Hepatocyte (in vitro differentiated cells): ENCODE results near the gene LYZ. TPM values are rescaled to one million over a fixed set of nuclear protein-coding genes. Genes with fewer than 3 reads are reported as not detected.

Experiments used
- DNase-seq: peaks from one replicate; pipeline ENCODE4 v3.0.0-alpha.2; 2016; ENCODE audit warnings: low spot score
- H2AFZ ChIP-seq: fragments of 200-600 bp; sonication (generic); 2 replicates; pipeline ENCODE4 v1.6.0; 2016; ENCODE audit warnings: antibody characterized with exemption, mild to moderate bottlenecking
- H3K27ac ChIP-seq: fragments of 200-600 bp; sonication (generic); 2 replicates; pipeline ENCODE4 v1.5.1; 2016; ENCODE audit warnings: mild to moderate bottlenecking
- H3K27me3 ChIP-seq: fragments of 200-600 bp; sonication (generic); 2 replicates; pipeline ENCODE4 v1.6.1; 2016
- H3K36me3 ChIP-seq: fragments of 200-600 bp; sonication (generic); replicated peaks from 2 replicates; pipeline ENCODE4 v1.5.1; 2016; ENCODE audit warnings: low read depth; ENCODE audit not compliant: insufficient read depth
- H3K4me1 ChIP-seq: fragments of 200-600 bp; sonication (generic); 2 replicates; pipeline ENCODE4 v1.5.1; 2016; ENCODE audit warnings: mild to moderate bottlenecking, moderate library complexity; ENCODE audit not compliant: insufficient read depth
- H3K4me2 ChIP-seq: fragments of 200-600 bp; sonication (generic); 2 replicates; pipeline ENCODE4 v1.6.0; 2016
- H3K4me3 ChIP-seq: fragments of 200-600 bp; sonication (generic); 2 replicates; pipeline ENCODE4 v1.5.1; 2016; ENCODE audit warnings: mild to moderate bottlenecking
- H3K79me2 ChIP-seq: fragments of 200-600 bp; sonication (generic); 2 replicates; pipeline ENCODE4 v1.6.0; 2017; ENCODE audit warnings: mild to moderate bottlenecking
- H3K9me2 ChIP-seq: fragments of 200-600 bp; sonication (generic); replicated peaks from 2 replicates; pipeline ENCODE4 v1.6.0; 2017; ENCODE audit warnings: mild to moderate bottlenecking; ENCODE audit not compliant: insufficient read depth
- H3K9me3 ChIP-seq: fragments of 200-600 bp; sonication (generic); 2 replicates; pipeline ENCODE4 v1.5.1; 2016; ENCODE audit warnings: low read depth, mild to moderate bottlenecking
- H4K20me1 ChIP-seq: fragments of 200-600 bp; sonication (generic); 2 replicates; pipeline ENCODE4 v1.6.0; 2016; ENCODE audit warnings: mild to moderate bottlenecking; ENCODE audit not compliant: insufficient read depth, poor library complexity, severe bottlenecking
- EZH2 ChIP-seq: fragments of 200-600 bp; sonication (generic); IDR thresholded peaks from 2 replicates; pipeline ENCODE4 v1.6.1; 2016; ENCODE audit warnings: antibody characterized with exemption, mild to moderate bottlenecking, borderline replicate concordance
- EZH2phosphoT487 ChIP-seq: fragments of 200-600 bp; sonication (generic); IDR thresholded peaks from one replicate; pipeline ENCODE4 v1.6.1; 2018; ENCODE audit warnings: antibody characterized with exemption, mild to moderate bottlenecking, low read depth, moderate library complexity; ENCODE audit not compliant: unreplicated experiment, severe bottlenecking
- WGBS: methylation state at CpG from one replicate; pipeline ENCODE4 v1.1.6; 2016; ENCODE audit warnings: low lambda C conversion rate; ENCODE audit errors: missing lambda C conversion rate; 5-methylcytosine and 5-hydroxymethylcytosine counted together
- polyA plus RNA-seq: library from polyadenylated mRNA; unstranded; fragments of >200 nt; fragmentation: Nextera tagmentation; extraction: Ambion mirVana; gene quantifications from 2 replicates; pipeline ENCODE4 v1.2.1, GENCODE V29; 2016
- total RNA-seq: library from RNA; depleted of rRNA; stranded (reverse); fragments of >200 nt; gene quantifications from 2 replicates; pipeline ENCODE4 v1.2.3, GENCODE V29; 2014
- TF ChIP-seq, protein P1 (sequence below): fragments of 200-600 bp; sonication (generic); IDR thresholded peaks from 2 replicates; pipeline ENCODE4 v1.5.1; 2016; ENCODE audit warnings: antibody characterized with exemption, mild to moderate bottlenecking; ENCODE audit not compliant: poor library complexity

LYZ gene
- total and polyA plus RNA-seq, 2 experiments from 2014 or later = 170 to 282 TPM

DNA sequence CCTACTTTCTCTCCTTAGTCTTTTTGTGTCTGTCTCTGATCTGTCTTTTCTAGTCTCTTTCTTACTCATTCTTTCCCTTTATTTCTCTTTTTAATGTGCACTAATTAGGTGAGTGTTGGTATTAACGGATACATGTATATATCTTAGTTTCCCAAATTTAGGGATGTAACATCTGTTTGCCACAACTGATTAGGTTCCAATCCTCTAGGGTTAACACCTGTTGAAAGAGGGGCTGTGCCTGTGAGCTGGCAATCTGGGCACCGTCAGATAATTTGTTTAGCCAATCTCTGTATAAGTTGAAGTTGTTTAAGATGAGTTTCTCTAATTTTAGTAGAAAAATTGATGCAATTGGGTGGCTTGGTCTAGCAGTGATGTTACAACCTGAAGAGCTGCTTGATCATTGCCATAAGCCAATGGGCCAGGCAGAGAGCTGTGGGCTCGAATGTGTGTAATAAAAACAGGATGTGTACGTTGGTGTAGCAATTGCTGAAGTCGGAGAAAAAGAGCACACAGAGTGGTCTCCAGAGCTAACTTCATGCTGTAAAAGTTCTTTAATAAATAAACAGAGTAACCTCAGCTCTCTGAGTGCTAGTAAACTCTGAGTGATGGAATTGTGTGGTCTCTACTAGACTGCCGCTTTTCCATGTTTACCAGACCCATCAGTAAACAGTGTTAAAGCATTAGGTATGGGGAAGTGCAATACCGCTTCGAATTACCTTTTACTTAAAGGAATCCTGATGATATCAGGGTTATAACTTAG is 18.3 kb upstream of the LYZ start:
- H3K4me3 ChIP-seq = peak overlapping the region; percentile 34
- no peak for DNase-seq
- H2AFZ ChIP-seq = peak overlapping the region; percentile 54

DNA sequence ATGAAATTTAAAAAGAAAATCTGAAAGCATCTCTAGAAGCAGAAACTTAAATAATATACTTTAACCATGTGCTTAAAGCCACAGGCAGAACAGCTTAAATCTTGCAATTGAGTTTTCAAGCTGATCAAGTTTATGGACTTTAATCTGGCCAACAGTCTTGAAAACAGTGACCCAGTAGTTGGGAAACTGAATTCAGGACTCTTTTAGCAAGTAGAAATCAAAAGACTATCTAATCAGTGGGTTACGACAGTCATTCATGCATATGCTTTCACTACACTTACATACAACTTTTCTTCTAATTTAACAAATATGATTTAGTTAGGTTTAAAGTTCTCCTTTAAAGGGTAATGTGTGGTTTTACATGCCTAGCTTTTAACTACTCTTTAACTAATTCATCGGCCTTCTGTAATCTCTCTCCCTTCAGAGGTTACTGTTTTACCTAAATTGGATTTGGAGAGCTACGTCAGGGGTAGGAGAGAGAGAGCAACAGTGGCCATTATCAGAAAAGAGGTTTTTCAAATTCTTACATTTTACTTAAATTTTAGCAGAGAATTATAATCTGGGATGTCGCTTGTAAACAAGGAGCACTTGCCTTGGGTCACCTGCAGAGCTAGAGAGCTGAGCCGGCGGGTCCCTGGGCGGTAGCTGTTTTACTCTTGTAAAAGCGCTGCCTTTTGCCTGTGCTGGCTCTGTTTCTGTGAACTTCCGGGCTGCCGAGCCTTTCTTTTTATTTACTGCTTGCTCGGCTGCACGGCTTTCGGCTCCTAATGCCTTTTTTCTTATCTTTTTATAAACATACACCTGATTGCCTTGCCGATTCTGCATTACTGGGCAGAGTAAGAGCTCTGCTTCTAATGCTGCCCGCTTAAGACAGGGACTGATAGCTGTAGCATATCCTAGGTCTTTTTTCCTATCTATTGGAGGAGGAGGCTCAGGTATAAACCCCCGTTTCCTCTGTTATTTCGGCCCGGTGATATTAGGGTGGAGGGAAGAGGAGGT is 17.4 kb upstream of the LYZ start:
- Histone ChIP-seq H2AFZ (peak overlapping the region; percentile 54), H3K9me3 (no peaks in the 10 kb centered on the region), H3K9me2 (no peaks in the 10 kb centered on the region), H3K4me1 (peaks cover 7% of the 10 kb centered on the region), H3K4me2 (peak overlapping the region; percentile 82), H3K79me2 (no peaks in the 10 kb centered on the region), H3K27me3 (peaks cover 4% of the 10 kb centered on the region), H4K20me1 (no peaks in the 10 kb centered on the region), H3K36me3 (no peaks in the 10 kb centered on the region), H3K4me3 (peak overlapping the region; percentile 34), H3K27ac (peak overlapping the region; percentile 96)
- 6% methylated on average over 18 of the region's 18 CpGs for WGBS
- TF ChIP-seq EZH2 (no peak), EZH2phosphoT487 (no peak)
- TF ChIP-seq, protein P1, sequence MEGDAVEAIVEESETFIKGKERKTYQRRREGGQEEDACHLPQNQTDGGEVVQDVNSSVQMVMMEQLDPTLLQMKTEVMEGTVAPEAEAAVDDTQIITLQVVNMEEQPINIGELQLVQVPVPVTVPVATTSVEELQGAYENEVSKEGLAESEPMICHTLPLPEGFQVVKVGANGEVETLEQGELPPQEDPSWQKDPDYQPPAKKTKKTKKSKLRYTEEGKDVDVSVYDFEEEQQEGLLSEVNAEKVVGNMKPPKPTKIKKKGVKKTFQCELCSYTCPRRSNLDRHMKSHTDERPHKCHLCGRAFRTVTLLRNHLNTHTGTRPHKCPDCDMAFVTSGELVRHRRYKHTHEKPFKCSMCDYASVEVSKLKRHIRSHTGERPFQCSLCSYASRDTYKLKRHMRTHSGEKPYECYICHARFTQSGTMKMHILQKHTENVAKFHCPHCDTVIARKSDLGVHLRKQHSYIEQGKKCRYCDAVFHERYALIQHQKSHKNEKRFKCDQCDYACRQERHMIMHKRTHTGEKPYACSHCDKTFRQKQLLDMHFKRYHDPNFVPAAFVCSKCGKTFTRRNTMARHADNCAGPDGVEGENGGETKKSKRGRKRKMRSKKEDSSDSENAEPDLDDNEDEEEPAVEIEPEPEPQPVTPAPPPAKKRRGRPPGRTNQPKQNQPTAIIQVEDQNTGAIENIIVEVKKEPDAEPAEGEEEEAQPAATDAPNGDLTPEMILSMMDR = no peak
- DNase-seq = peak; percentile 73

More for the DNA sequence above, 18.3 kb upstream of the LYZ start:
- H3K36me3 ChIP-seq = no peaks in the 10 kb centered on the region
- peak overlapping the region; percentile 96 for H3K27ac ChIP-seq
- peak overlapping the region; percentile 82 for H3K4me2 ChIP-seq
- WGBS = 24% methylated on average over 8 of the region's 8 CpGs
- no peaks in the 10 kb centered on the region for H3K9me3 ChIP-seq
- H3K4me1 ChIP-seq = peaks cover 7% of the 10 kb centered on the region
- no peak for TF ChIP-seq EZH2
- no peak for TF ChIP-seq EZH2phosphoT487
- TF ChIP-seq, protein P1 = no peak
- peaks cover 4% of the 10 kb centered on the region for H3K27me3 ChIP-seq
- H4K20me1 ChIP-seq = no peaks in the 10 kb centered on the region
- H3K79me2 ChIP-seq = no peaks in the 10 kb centered on the region
- no peaks in the 10 kb centered on the region for H3K9me2 ChIP-seq

DNA sequence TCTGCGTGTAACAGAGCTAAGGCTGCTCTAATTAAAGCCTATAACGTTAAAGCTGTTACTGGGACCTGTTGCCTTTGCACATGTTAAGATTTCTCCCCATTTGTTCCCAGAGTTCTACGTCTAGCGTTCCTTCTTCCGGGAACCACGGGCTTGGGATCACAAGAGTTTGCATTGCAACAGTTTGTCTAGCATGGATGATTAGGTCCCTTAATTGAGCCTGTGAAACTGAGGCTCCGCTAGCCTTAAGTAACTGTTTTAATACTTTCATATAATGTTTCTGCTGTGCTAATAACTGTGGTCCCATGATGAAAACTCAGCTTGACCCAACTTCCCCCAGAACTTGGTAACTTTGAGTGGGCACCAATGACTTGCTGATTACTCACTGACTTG is 16.7 kb upstream of the LYZ start:
- no peaks in the 10 kb centered on the region for H3K36me3 ChIP-seq
- no peaks in the 10 kb centered on the region for H3K9me2 ChIP-seq
- peaks cover 7% of the 10 kb centered on the region for H3K4me1 ChIP-seq
- DNase-seq = no peak
- peak overlapping the region; percentile 54 for H2AFZ ChIP-seq
- no peaks in the 10 kb centered on the region for H3K79me2 ChIP-seq
- H3K27me3 ChIP-seq = peaks cover 4% of the 10 kb centered on the region
- H4K20me1 ChIP-seq = no peaks in the 10 kb centered on the region
- no peaks in the 10 kb centered on the region for H3K9me3 ChIP-seq
- peak overlapping the region; percentile 34 for H3K4me3 ChIP-seq
- WGBS = 19% methylated on average over 7 of the region's 7 CpGs
- H3K4me2 ChIP-seq = peak overlapping the region; percentile 82
- TF ChIP-seq EZH2phosphoT487 = no peak
- TF ChIP-seq EZH2 = no peak
- TF ChIP-seq, protein P1 = no peak
- H3K27ac ChIP-seq = peak overlapping the region; percentile 96
